Mesenteric fat pad (tissue), 1 donor: ENCODE measurements around the gene ASRGL1. TPM values are rescaled to one million over a fixed set of nuclear protein-coding genes. Genes with fewer than 3 reads are reported as not detected.

Experiments
- DNase-seq: peaks from one replicate; pipeline ENCODE4 v3.0.0-alpha.2; 2020; ENCODE audit warnings: low spot score
- total RNA-seq: library from RNA; stranded (reverse); fragmentation: NEBNext Ultra II Directional; extraction: Animal tissue kit (Norgen Biotek cat#: 25700); gene quantifications from one replicate; pipeline ENCODE4 v1.2.1, GENCODE V29; 2021
- donor health status: DM: yes; HTN: yes; CAD: no.

The ASRGL1 gene
- total RNA-seq, 1 donor from 2014 or later = 22.6 TPM

DNA sequence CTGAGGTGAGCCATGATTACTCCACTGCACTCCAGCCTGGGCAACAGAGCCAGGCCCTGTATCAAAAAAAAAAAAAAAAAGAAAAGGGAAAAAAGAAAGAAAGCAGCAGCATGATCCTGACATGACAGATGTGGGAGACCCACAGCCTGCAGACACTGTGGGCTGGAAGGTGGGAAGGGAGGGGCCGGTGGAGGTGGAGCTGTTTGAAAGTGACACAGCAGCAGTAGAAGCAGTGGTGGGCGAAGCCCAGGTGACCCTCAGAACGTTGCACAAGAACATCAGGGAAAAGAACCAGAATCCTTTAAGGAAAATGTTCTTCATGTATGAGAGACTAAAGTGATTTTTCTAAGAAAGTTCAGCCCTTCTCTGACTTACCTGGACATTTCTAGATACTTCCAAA lies 55.3 kb downstream of the ASRGL1 start:
- peak; percentile 49 for DNase-seq

- peak; percentile 74 for DNase-seq
These were observed 55.9 kb downstream of the ASRGL1 start for GRCh38 chr11:62393061-62393611.

GRCh38 chr11:62393735-62394134 lies 56.5 kb downstream of the ASRGL1 start:
- no peak for DNase-seq

- DNase-seq = peak; percentile 92
These were observed 57.7 kb downstream of the ASRGL1 start for GRCh38 chr11:62394825-62395538.

DNA sequence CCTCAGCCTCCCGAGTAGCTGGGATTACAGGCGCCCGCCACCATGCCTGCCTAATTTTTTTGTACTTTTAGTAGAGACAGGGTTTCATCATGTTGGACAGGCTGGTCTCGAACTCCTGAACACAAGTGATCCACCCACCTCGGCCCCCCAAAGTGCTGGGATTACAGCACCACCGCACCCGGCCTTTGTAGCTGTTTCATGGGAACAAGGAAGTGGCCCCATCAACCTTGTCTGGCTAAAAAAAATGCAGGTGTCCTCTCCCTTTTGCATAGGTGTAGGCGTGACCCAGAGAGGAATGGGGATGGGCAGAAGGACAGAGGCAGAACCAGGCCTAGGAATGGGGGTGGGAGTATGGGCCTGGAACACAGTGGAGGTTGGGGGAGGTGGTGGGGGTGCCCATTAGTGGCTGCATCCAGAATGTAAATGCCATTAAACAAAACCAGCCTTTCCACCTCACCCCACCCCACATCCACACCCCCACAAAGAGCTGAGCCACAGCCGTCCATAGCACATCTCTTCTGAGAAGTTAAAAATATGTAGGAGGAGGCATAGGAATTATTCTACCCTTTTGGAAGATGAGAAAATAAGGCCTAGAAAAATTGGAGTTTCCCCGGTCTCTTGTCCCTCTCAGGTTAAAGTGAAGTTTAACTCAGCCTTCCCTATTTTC lies 58.8 kb downstream of the ASRGL1 start:
- no peak for DNase-seq

DNA sequence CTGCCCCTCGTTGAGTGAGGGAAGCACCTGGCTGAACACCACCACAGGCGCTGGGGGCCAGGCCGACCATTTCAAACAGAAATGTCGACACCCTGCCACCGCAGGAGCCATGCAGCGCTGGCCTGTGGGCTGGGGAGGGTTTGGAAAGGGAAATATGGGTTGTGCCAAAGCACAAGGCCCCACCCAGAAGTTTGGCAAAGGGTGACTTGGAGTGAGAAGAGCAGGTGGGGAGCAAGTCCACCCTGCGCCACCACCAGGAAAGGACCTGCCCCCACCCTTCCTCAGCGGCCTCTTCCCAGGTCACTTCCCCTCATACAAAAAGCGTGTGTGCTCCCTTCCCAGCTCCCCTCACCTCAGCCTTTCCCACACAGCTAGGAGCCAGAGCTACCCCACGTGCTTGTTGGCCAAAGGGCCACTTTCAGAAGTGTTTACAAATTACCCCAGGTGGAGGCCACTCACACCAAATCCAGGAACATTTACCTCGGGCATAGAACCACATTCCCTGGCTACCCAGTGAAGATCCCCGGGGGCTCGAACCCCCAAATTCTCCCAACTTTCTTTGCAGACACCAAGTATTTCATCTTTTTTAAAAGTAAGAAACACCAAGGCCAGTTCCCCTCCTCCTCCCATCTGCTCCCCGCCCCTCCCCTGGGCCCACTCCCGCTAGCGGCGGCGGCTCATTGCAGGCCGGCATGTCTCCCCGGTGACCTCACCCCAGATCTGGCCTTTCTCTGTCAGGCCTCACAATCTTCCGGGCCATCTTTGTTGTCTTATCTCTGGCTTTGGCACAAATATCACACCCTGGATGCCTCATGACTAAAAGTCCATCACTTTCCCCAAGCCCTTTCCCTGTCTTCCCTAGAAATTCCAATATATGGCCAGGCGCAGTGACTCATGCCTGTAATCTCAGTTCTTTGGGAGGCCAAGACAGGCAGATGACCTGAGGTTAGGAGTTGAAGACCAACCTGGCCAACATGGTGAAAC lies 61.1 kb downstream of the ASRGL1 start:
- no peak for DNase-seq

- DNase-seq = no peak
These were observed 62.1 kb downstream of the ASRGL1 start for GRCh38 chr11:62399172-62399877.

GRCh38 chr11:62399878-62400266 lies 62.6 kb downstream of the ASRGL1 start:
- DNase-seq = no peak

DNA sequence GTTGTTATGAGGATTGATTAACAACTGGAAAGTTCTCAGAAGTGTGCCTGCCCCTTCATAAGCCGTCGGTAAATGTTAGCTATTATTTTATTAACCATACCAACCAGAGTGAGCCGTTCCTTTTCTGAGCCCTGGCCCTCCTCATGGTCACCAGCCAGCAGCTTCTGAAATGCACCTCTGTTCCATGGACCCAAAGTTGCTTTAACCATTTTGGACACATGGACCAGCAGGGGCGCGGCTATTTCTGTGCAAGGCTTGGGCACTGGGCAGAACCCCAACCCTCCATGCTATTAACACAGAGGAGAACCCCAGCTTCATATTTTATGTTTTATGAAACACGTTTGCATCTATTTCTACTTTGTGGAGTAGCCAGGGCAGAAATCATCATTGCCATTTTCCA lies 63.0 kb downstream of the ASRGL1 start:
- DNase-seq = no peak

DNA sequence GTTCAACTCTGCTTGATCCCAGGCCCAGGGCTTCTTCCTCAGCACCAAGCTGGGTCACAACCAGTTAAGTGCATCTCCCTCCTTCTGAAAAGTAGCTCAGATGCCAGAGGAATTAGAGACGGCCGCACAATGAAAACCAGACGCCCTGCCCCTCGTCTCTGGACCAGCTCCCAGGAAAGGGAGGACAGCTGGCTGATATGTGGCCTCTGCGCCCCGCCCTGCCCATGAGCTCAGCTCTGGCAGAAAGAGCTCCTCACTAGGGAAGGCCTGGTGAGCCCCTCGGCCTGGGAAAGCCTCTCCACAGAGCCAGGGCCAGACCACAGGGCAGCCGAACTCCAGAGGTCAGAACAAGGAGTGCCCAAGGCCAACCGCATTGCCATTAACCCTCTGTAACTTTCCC lies 63.5 kb downstream of the ASRGL1 start:
- no peak for DNase-seq

- no peak for DNase-seq
These were observed 64.1 kb downstream of the ASRGL1 start for GRCh38 chr11:62401356-62401755.

- no peak for DNase-seq
These were observed 64.6 kb downstream of the ASRGL1 start for GRCh38 chr11:62401811-62402210.

GRCh38 chr11:62402226-62402959 lies 65.1 kb downstream of the ASRGL1 start:
- no peak for DNase-seq

GRCh38 chr11:62402960-62403730 lies 65.9 kb downstream of the ASRGL1 start:
- DNase-seq = no peak

- DNase-seq = no peak
These were observed 67.2 kb downstream of the ASRGL1 start for GRCh38 chr11:62404435-62404834.

DNA sequence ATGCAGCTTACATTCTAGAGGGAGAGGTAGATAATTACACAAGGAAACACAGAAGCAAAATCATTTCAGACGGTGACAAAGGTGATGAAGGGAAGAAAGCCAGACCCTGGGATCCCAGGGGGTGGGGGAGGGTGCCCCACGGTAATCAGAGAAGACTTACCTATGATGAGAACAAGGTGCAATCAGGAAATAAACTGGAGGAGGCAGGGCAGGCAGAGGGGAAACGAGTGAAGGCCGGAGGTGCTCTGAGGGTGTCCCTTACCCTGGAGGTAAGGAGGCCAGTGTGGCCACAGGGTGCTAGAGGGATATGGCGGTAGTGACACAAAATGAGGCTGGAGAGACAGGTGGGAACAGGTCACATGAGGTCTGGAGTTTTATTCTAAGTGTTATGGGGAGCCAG lies 67.7 kb downstream of the ASRGL1 start:
- no peak for DNase-seq

DNA sequence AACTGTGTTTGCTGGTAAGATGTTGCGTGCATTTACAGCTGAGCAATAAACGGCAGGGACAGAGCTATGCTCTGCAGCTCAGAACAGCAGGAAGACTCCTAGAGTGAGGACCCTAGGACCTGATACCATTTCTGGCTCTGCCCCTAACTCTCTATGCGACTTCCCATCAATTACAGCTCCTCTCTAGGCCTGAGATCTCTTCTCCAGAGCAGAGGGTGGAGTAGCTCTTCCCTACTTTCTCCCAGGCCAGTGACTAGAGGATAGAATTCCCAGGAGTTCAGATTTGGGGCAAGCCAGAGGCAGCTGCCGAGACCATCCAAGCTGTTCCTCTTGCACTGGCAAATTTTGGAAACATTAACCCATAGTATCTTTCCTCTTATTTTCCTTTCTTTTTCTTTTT lies 68.8 kb downstream of the ASRGL1 start:
- DNase-seq = no peak

- no peak for DNase-seq
These were observed 72.6 kb downstream of the ASRGL1 start for GRCh38 chr11:62409831-62410230.

DNA sequence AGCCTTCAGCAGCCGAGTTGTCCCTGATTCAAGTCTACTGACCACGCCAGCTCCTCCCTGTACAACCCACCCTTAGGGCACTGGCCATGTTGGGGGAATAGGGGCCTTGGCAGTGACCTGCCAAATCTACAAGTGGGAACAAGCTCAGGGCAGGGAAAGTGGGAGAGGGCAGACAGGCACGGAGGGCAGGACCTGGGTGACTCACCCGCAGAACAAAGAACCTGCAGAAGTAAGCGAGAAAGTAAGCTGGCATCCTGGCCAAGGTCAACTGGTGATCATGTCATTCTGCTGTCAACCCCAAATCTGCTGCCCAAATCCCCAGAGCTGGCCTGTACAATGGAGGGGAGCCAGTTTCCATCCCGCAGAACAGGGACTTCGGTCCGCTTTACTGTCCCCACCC lies 73.7 kb downstream of the ASRGL1 start:
- no peak for DNase-seq
